OCI-LY7 (cell line): ENCODE measurements around the gene PPTC7. TPM values are rescaled to one million over a fixed set of nuclear protein-coding genes. Genes with fewer than 3 reads are reported as not detected.
A peak's percentile ranks its signal among the peaks of the same experiment; 100 is the strongest.

Experiments
- BruUV-seq: library from RNA; stranded (reverse); fragments of 400-500 nt; replicated peaks from 2 replicates; lab custom pipeline; 2021; lab: Mats Ljungman, UMichigan
- CTCF ChIA-PET: fragments of 300-600 bp; sonication (Branson Sonifier 250); formaldehyde crosslinking; loops from one replicate; lab custom pipeline; 2022; ENCODE audit warnings: antibody characterized with exemption; ENCODE audit not compliant: unreplicated experiment; lab: Charles Lee
- POLR2A ChIA-PET: fragments of 300-600 bp; sonication (Branson Sonifier 250); formaldehyde crosslinking; loops from one replicate; lab custom pipeline; 2022; ENCODE audit warnings: antibody characterized with exemption; lab: Charles Lee
- DNase-seq: peaks from one replicate; pipeline ENCODE4 v3.0.0-alpha.2; 2015; ENCODE audit warnings: low spot score
- H2AFZ ChIP-seq: fragments of 200-600 bp; sonication (generic), shearing (Covaris generic); 2 replicates; pipeline ENCODE4 v1.6.1; 2014; ENCODE audit warnings: mild to moderate bottlenecking, antibody characterized with exemption, low read length, moderate library complexity
- H3K27ac ChIP-seq: fragments of 200-600 bp; sonication (generic); 2 replicates; pipeline ENCODE4 v1.5.1; 2014; ENCODE audit warnings: mixed run types, low read depth, mild to moderate bottlenecking, moderate library complexity, low read length, inconsistent platforms; ENCODE audit not compliant: poor library complexity, severe bottlenecking
- H3K36me3 ChIP-seq: fragments of 200-600 bp; sonication (generic); 2 replicates; pipeline ENCODE4 v1.6.1; 2014; ENCODE audit warnings: mild to moderate bottlenecking, antibody characterized with exemption, low read length, moderate library complexity, mixed read lengths; ENCODE audit not compliant: insufficient read depth
- H3K4me1 ChIP-seq: fragments of 200-600 bp; sonication (generic); 2 replicates; pipeline ENCODE4 v1.5.1; 2014; ENCODE audit warnings: mild to moderate bottlenecking, low read length; ENCODE audit not compliant: insufficient read depth, poor library complexity, severe bottlenecking
- H3K4me2 ChIP-seq: fragments of 200-600 bp; sonication (generic); 2 replicates; pipeline ENCODE4 v1.6.1; 2014; ENCODE audit warnings: mild to moderate bottlenecking, low read length
- H3K4me3 ChIP-seq: fragments of 200-600 bp; sonication (generic); 2 replicates; pipeline ENCODE4 v1.5.1; 2014; ENCODE audit warnings: mild to moderate bottlenecking, low read depth, low read length; ENCODE audit not compliant: poor library complexity, severe bottlenecking
- H3K79me2 ChIP-seq: fragments of 200-600 bp; sonication (generic); 2 replicates; pipeline ENCODE4 v1.6.1; 2016; ENCODE audit warnings: low read depth, mild to moderate bottlenecking, low read length, moderate library complexity, mixed read lengths; ENCODE audit not compliant: insufficient read depth
- H3K9me2 ChIP-seq: fragments of 200-600 bp; sonication (generic); 2 replicates; pipeline ENCODE4 v1.6.1; 2016; ENCODE audit warnings: mild to moderate bottlenecking, low read length, mixed read lengths; ENCODE audit not compliant: insufficient read depth
- H3K9me3 ChIP-seq: fragments of 200-600 bp; sonication (generic); 2 replicates; pipeline ENCODE4 v1.6.1; 2014; ENCODE audit warnings: mild to moderate bottlenecking, mixed run types, low read length, mixed read lengths
- H4K20me1 ChIP-seq: fragments of 200-600 bp; sonication (generic); 2 replicates; pipeline ENCODE4 v1.6.1; 2014; ENCODE audit warnings: mild to moderate bottlenecking, antibody characterized with exemption, low read length, moderate library complexity, mixed read lengths; ENCODE audit not compliant: insufficient read depth
- CTCF ChIP-seq: fragments of 200-600 bp; sonication (generic); conservative IDR thresholded peaks from 2 replicates; pipeline ENCODE4 v1.5.1; 2014; ENCODE audit warnings: mild to moderate bottlenecking, antibody characterized with exemption, low read length, moderate library complexity, mixed read lengths
- EZH2phosphoT487 ChIP-seq: fragments of 200-600 bp; sonication (generic); IDR thresholded peaks from 2 replicates; pipeline ENCODE4 v1.6.1; 2018; ENCODE audit warnings: low read depth, borderline replicate concordance, mild to moderate bottlenecking, mixed run types, antibody characterized with exemption, low read length, moderate library complexity, mixed read lengths
- intact Hi-C: fragments of 100-400 bp; cut with micrococcal nuclease; formaldehyde crosslinking; loops from one replicate; pipeline ENCODE4 v1.10.0; 2022; ENCODE audit not compliant: unreplicated experiment
- total RNA-seq, 2 experiments: library from RNA; depleted of rRNA in 1 of 2; stranded (reverse); fragments of >200 nt in 1 of 2; shearing (Covaris generic) in 1 of 2; gene quantifications; 2 replicates each; pipeline ENCODE4 v1.2.3, GENCODE V29; 2014 to 2022

PPTC7 gene
- total RNA-seq, 2 experiments from 2014 or later = 11.4 to 29.7 TPM

GRCh38 chr12:110501752-110502738, 81.1 kb downstream of the PPTC7 start, which contains the start of the genes RAD9B and VPS29:
RAD9B (plus strand) TSS chr12:110502331; CDS start chr12:110502338, 7 bp downstream.
VPS29 (minus strand) TSS chr12:110502111; CDS start chr12:110502051, 60 bp downstream.
- TSS peak; percentile 95 for BruUV-seq
- TF ChIP-seq CTCF (0 out of 2 replicates have a peak, but pooled peaks have one; percentile 4), EZH2phosphoT487 (no peak)
- Histone ChIP-seq H3K4me3 (peak within 1 kb of the TSS; percentile 93), H3K36me3 (peaks cover 26% of the 10 kb centered on the region), H3K9me2 (no peaks in the 10 kb centered on the region), H4K20me1 (no peaks in the 10 kb centered on the region), H3K4me1 (peaks cover 29% of the 10 kb centered on the region), H2AFZ (peak within 1 kb of the TSS; percentile 89), H3K79me2 (peaks cover 44% of the 10 kb centered on the region), H3K9me3 (no peaks in the 10 kb centered on the region), H3K4me2 (peak within 1 kb of the TSS; percentile 67), H3K27ac (peak within 1 kb of the TSS; percentile 80)
- ChIA-PET POLR2A (interaction anchor here (0.6 to 2.1 kb wide), 7 partner anchors 13 to 104 kb away, joined by 3 to 9 read pairs (median 3); partner anchors contain the start of gene ARPC3), CTCF (no interaction called here)
- intact Hi-C loops = loop anchor here (1.0 to 2.0 kb wide), 2 partner anchors 34 to 51 kb away; partner anchors contain the start of genes ARPC3, FAM216A and GPN3
- DNase-seq = peak; percentile 99

GRCh38 chr12:110501399-110501751, 81.7 kb downstream of the PPTC7 start:
- peaks cover 31% of the 10 kb centered on the region for H3K36me3 ChIP-seq
- no peaks in the 10 kb centered on the region for H3K9me2 ChIP-seq
- H3K27ac ChIP-seq = peak overlapping the region; percentile 72
- intact Hi-C loops = no loop called here
- CTCF ChIA-PET = no interaction called here
- H3K4me1 ChIP-seq = peaks cover 29% of the 10 kb centered on the region
- H3K4me3 ChIP-seq = peak overlapping the region; percentile 93
- POLR2A ChIA-PET = interaction anchor here (1.0 to 2.3 kb wide), 4 partner anchors 33 to 51 kb away, joined by 3 to 11 read pairs (median 8); partner anchors contain the start of genes ARPC3, FAM216A and GPN3
- peak overlapping the region; percentile 67 for H3K4me2 ChIP-seq
- peak overlapping the region; percentile 19; the same call in 1 of the 2 replicates for H2AFZ ChIP-seq
- BruUV-seq = no TSS peak
- peaks cover 50% of the 10 kb centered on the region for H3K79me2 ChIP-seq
- no peaks in the 10 kb centered on the region for H3K9me3 ChIP-seq
- peak; percentile 46 for DNase-seq
- TF ChIP-seq EZH2phosphoT487 = no peak
- 0 out of 2 replicates have a peak, but pooled peaks have one; percentile 22 for TF ChIP-seq CTCF
- H4K20me1 ChIP-seq = peaks cover 2% of the 10 kb centered on the region; the same call in 1 of the 2 replicates
